Lower leg skin (tissue), 4 donors: ENCODE measurements around the gene GLIPR1L1. TPM values are rescaled to one million over a fixed set of nuclear protein-coding genes. Genes with fewer than 3 reads are reported as not detected.

Experiments used
- DNase-seq, 2 donors: peaks; one replicate each; pipeline ENCODE4 v3.0.0-alpha.2; 2019; ENCODE audit warnings: low spot score in 2 of 2
- H3K4me3 ChIP-seq: fragments of 200-600 bp; sonication (generic); 2 replicates; pipeline ENCODE4 v1.5.1; 2017; ENCODE audit warnings: mild to moderate bottlenecking, low read depth; ENCODE audit not compliant: poor library complexity, severe bottlenecking
- POLR2A ChIP-seq, 2 donors: fragments of 450-650 bp; IDR thresholded peaks; one replicate each; pipeline ENCODE4 v1.6.1; 2016 to 2017; ENCODE audit warnings: antibody characterized with exemption in 2 of 2, mild to moderate bottlenecking in 1 of 2, moderate library complexity in 1 of 2
- WGBS, 2 donors: methylation state at CpG; one replicate each; pipeline ENCODE4 v1.1.5; 2018; 5-methylcytosine and 5-hydroxymethylcytosine counted together
- intact Hi-C: fragments of 100-400 bp; cut with DNase I; formaldehyde crosslinking; loops from one replicate; pipeline ENCODE4 v1.15.0; 2023; ENCODE audit warnings: low total_unique reads
- total RNA-seq, 4 donors: library from RNA; depleted of rRNA; stranded (reverse); fragments of >200 nt; gene quantifications; one replicate each; pipeline ENCODE4 v1.1.0, GENCODE V29; 2016
- TF ChIP-seq, protein P1 (sequence below), 3 donors: fragments of 450-650 bp; IDR thresholded peaks; one replicate each; pipeline ENCODE4 v1.5.1; 2016; ENCODE audit warnings: antibody characterized with exemption in 3 of 3, mild to moderate bottlenecking in 3 of 3, moderate library complexity in 2 of 3

Gene GLIPR1L1
- total RNA-seq, 4 donors from 2014 or later: not detected

DNA sequence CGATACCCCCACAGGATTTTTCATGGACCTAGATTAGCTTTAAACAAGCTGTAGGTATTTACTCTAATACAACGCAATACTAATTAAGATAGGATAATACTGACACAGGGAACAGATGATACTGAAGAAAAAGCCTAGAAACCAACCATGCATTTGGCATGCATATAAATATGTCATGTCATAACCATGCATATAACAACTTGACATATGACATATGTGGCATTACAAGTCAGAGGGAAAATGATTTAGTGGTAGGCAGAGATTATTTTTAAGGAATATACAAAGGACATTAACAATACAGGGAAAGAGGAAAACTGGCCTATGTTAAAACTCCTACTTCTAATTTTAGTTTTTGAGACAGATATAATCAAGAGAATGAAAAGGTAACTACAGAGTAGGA is 32.2 kb upstream of the GLIPR1L1 start:
- WGBS, 2 donors: 93 to 96% methylated on average over 2 of the region's 2 CpGs
- no peak for DNase-seq
- TF ChIP-seq, protein P1, sequence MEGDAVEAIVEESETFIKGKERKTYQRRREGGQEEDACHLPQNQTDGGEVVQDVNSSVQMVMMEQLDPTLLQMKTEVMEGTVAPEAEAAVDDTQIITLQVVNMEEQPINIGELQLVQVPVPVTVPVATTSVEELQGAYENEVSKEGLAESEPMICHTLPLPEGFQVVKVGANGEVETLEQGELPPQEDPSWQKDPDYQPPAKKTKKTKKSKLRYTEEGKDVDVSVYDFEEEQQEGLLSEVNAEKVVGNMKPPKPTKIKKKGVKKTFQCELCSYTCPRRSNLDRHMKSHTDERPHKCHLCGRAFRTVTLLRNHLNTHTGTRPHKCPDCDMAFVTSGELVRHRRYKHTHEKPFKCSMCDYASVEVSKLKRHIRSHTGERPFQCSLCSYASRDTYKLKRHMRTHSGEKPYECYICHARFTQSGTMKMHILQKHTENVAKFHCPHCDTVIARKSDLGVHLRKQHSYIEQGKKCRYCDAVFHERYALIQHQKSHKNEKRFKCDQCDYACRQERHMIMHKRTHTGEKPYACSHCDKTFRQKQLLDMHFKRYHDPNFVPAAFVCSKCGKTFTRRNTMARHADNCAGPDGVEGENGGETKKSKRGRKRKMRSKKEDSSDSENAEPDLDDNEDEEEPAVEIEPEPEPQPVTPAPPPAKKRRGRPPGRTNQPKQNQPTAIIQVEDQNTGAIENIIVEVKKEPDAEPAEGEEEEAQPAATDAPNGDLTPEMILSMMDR (IDR thresholded peaks at IDR 0.05): no peak
- TF ChIP-seq POLR2A (IDR thresholded peaks at IDR 0.05): no peak
- intact Hi-C loops: no loop called here
- H3K4me3 ChIP-seq: no peak overlapping the region

DNA sequence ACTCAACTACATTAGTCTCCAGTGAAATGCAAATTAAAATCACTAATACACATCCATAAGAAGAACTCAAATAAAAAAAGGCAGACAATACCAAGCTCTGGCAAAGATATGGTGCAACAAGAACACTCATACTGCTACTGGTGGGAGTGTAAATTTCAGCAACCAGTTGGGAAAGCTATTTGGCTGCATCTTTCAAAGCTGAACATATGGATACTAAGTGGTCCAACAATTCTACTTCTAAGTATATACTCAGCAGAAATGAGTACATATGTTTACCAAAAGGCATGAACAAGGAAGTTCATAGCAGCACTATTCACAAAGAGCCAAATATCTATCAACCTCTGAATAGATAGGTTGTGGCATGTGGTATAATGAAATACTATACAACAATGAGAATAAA is 31.7 kb upstream of the GLIPR1L1 start:
- H3K4me3 ChIP-seq: no peak overlapping the region
- no peak for DNase-seq
- TF ChIP-seq POLR2A (IDR thresholded peaks at IDR 0.05): no peak
- TF ChIP-seq, protein P1 (IDR thresholded peaks at IDR 0.05): no peak
- intact Hi-C loops: no loop called here

DNA sequence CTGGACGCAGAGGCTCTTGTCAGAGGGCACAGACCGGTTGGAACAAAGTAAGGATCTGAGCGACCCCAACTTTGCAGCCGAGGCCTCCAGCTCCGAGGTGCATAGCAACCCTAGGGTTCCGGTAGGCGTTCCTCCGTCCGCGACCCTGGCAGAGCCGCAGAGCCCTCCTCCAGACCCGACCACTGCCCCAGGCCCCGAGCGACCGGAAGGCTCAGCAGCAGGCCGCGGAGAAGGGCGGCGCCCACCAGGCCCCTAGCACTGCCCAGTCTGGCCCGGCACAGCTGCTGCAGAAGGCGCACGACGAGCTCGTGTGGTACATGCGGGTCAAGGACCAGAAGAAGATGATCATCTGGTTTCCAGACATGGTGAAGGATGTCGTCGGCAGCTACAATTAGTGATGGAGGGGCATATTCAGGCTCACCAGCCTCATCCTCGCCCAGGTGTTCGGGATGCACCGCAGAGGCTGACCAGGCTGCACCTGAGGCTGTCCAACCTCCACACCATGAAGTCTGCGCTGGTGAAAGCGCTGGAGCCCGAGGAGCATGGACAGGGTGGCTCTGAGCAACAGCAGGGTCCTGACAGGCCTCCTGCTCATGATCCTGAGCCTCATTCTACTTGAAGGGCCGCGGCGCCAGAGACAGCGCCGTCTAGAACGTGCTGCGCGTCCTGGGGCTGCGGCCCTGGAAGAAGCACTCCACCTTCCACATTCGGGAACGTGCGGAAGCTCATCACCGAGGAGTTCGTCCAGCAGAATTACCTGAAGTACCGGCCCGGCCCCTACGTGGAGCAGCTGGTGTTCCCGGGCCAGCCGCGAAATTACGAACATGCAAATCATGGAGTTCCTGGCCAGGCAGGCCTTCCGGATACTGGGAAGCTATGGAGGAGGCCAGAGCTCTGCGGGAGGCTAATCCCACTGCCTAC is 28.8 kb upstream of the GLIPR1L1 start:
- no peak for DNase-seq
- no peak overlapping the region for H3K4me3 ChIP-seq
- 93 to 96% methylated on average over 55 to 56 of the region's 56 CpGs for WGBS, 2 donors
- TF ChIP-seq, protein P1 (IDR thresholded peaks at IDR 0.05): no peak
- TF ChIP-seq POLR2A (IDR thresholded peaks at IDR 0.05): no peak
- intact Hi-C loops: no loop called here

DNA sequence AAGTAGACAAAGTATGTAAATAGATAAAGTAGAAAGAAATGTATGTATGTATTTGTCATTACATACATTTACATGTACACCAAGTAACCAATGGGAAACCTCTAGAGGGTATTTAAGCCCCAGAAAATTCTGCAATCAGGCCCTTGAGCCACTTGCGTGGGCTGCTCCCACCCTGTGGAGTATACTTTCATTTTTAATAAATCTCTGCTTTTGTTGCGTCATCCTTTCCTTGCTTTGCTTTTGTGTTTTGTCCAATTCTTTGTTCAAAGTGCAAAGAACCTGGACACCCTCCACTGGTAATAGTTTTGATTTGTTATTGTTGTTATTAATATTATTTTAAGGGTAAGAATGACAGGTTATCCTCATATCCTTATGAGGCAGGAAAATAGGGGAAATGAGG is 26.2 kb upstream of the GLIPR1L1 start:
- intact Hi-C loops: no loop called here
- DNase-seq: no peak
- H3K4me3 ChIP-seq: no peak overlapping the region
- WGBS, 2 donors: 85 to 87% methylated on average over 2 of the region's 2 CpGs
- TF ChIP-seq, protein P1 (IDR thresholded peaks at IDR 0.05): no peak
- no peak for TF ChIP-seq POLR2A (IDR thresholded peaks at IDR 0.05)

DNA sequence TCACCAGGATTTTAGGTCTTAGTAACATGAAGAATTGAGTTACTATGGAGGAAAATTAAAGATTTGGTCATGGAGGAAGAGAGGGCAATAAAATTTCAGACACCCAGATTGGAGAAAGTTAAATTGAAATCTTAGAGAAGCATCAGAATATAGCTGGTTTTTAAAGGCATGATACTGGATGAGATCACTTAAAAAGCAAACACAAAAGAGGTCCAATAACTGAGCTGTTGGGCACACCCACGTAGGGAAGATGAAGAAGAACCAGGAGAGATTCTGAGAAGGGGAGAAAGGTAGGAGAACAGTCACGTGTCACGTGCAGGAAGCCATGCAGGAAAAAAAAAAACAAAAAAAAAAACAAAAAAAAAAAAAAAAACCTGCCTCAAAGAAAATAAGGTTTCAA is 23.1 kb upstream of the GLIPR1L1 start:
- no peak for TF ChIP-seq POLR2A (IDR thresholded peaks at IDR 0.05)
- TF ChIP-seq, protein P1 (IDR thresholded peaks at IDR 0.05): no peak
- DNase-seq: no peak
- intact Hi-C loops: no loop called here
- WGBS, 2 donors: 76 to 81% methylated on average over 3 of the region's 3 CpGs
- no peak overlapping the region for H3K4me3 ChIP-seq

DNA sequence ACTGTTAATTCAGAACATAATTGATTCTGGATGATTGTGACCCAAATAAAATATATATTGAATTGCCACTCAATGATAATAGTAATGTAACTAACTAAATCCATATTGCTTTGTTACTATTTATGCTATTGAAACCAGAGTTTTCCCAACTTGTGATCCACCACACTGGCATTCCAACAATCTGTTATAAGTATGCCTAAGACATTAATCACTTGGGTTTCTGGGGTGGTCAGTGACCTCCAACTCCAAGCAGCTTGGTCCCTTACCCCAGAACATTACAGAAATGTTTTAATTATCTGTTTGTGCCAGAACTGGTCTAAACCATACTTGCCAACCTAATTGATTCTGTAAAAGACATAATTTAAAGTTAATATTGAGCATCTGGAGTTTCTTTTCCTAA is 19.0 kb upstream of the GLIPR1L1 start:
- intact Hi-C loops: no loop called here

More for the DNA sequence above, 19.0 kb upstream of the GLIPR1L1 start:
- DNase-seq: no peak
- no peak for TF ChIP-seq POLR2A (IDR thresholded peaks at IDR 0.05)
- TF ChIP-seq, protein P1 (IDR thresholded peaks at IDR 0.05): no peak
- no peak overlapping the region for H3K4me3 ChIP-seq
